GM12864 (cell line): Measurements from ENCODE around the gene POC1B.
A peak's percentile ranks its signal among the peaks of the same experiment; 100 is the strongest.

Experiments used
- DNase-seq: peaks from one replicate; pipeline ENCODE4 v3.0.0-alpha.2; 2011; ENCODE audit warnings: low read depth
- H3K4me3 ChIP-seq: 2 replicates; pipeline ENCODE4 v1.5.1; 2011; ENCODE audit warnings: mild to moderate bottlenecking, low read depth, low read length, control low read depth
- TF ChIP-seq, protein P1 (sequence below): IDR thresholded peaks from 2 replicates; pipeline ENCODE4 v1.5.1; 2011; ENCODE audit warnings: low read depth, mild to moderate bottlenecking, moderate library complexity, low read length, control low read depth, inconsistent platforms; ENCODE audit errors: missing control alignments

Gene POC1B

DNA sequence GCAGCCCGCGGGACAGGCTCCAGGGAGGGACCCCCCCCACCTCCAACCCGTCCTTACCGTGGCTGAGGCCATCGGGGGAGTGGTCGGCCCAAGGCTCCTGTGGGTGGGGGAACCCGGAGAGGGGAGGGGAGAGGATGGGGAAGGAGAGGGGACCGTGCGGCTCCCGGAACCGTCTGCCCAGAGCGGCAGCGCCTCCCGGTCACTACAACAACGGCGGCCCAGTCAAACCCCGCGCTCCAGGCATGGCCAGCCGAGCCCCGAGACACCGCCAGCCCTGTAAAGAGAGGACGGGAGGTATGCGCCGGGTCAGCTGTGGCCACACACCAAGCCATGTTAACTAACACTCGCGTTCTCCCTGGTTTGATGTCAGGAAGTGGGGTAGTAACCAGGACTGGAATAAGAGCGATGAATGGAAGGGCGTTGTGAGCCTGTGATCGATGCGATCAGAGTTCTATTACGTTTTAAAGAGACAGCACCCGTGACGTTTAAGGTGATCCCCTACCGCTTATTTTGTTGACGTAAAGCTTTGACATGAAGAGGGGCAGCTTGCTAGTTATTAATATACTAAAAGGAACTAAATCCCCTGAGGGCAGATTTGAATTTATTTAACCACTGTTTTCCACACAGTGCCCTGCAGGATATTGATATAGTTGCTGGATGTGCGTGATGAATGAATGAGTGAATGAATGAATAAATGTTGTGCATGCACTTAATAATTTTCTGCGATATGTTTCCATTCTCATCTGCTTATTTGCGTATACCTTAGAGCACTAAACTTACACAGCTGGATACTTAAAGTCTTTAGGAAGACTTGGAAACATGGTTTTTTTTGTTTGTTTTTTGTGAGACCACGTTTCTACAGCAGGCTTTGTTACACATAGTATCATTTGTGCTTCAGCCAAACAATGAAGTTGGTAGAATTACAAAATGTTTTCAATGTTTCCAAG lies at the start of gene POC1B:
Gene POC1B, minus strand, starts transcription at position 224 of the 947 bp plus-strand sequence. Its CDS starts 152 bp downstream, at position 72.
- peak; percentile 43 for DNase-seq
- TF ChIP-seq, protein P1, sequence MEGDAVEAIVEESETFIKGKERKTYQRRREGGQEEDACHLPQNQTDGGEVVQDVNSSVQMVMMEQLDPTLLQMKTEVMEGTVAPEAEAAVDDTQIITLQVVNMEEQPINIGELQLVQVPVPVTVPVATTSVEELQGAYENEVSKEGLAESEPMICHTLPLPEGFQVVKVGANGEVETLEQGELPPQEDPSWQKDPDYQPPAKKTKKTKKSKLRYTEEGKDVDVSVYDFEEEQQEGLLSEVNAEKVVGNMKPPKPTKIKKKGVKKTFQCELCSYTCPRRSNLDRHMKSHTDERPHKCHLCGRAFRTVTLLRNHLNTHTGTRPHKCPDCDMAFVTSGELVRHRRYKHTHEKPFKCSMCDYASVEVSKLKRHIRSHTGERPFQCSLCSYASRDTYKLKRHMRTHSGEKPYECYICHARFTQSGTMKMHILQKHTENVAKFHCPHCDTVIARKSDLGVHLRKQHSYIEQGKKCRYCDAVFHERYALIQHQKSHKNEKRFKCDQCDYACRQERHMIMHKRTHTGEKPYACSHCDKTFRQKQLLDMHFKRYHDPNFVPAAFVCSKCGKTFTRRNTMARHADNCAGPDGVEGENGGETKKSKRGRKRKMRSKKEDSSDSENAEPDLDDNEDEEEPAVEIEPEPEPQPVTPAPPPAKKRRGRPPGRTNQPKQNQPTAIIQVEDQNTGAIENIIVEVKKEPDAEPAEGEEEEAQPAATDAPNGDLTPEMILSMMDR = no peak
- H3K4me3 ChIP-seq = peak within 1 kb of the TSS; percentile 99

DNA sequence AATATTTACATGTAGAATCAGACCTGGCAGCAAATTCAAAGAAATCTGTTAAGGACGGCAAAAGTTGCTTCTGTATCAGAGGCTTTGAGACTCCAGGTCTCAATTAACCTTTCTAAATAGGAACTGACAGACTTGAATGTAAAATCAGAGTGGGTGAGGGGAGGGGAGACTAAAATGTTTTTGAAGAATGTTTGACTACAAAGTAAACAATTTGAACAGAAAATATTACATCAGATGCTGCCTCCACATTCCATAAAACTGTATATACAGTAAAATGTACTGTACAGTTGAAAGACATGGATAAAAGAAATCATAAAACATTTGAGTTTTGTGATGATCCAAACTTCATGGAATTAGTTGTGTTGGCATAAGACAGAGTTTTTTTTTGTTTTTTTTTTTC lies 49.5 kb upstream of the POC1B start:
- no peak overlapping the region for H3K4me3 ChIP-seq
- no peak for DNase-seq
- TF ChIP-seq, protein P1 = no peak

DNA sequence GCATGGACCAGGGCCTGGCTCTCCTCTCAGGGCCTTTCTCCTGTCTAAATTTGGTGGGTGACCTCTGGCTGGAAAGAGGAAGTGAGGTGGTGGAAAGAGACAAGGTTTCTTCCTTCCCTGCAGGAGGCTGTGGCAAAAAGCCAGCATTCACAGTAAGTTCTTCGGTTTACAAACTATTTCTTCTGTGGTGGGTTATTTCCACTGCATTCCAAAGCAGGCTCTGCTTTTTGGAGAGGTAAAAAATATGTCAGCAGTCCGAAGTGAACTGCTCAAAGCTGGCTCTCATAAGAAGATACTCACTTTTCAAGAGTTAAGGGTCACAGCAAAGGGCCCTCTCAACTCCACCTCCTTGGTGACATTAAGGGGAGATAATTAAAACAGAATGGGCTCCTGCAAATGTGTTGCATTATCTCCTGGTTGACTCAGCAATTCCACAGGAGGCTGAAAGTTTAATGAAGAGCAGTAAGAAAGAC lies 48.9 kb upstream of the POC1B start:
- no peak overlapping the region for H3K4me3 ChIP-seq
- TF ChIP-seq, protein P1 = no peak
- no peak for DNase-seq

DNA sequence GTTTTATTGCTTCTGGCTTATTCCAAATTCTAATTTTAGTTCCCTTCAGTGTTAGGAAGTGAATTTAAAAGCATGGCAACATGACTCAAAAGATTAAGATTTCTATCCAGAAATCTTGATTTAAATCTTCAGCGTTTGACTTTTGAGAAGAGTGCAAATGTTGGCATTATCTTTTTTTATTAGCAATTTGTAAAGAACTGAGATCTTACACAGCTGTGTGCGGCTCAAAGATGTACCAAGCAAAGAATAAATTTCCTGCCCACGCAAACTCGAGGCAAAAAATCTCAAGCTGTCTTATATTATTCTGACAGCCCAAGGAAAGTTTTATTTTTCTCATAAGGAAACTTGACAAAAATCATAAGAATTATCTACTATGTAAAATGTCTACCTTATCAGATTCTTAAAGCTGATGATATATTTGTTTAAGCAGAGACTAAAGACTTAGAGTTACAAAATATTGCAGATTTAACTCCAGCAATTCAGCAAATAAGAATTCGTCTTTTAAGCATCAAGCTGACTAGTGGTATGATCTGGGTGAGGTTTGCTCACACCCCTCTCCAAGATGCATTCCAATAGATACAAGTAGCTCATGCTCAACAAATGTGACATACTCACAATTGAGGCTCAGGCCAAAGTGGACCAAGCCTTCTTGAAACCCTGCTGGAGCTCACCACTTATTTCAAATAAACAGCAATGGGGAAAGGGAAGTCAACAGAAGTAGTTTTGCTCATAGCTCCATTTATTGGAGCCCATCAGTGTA lies 47.4 kb upstream of the POC1B start:
- TF ChIP-seq, protein P1 = no peak
- H3K4me3 ChIP-seq = no peak overlapping the region
- no peak for DNase-seq

DNA sequence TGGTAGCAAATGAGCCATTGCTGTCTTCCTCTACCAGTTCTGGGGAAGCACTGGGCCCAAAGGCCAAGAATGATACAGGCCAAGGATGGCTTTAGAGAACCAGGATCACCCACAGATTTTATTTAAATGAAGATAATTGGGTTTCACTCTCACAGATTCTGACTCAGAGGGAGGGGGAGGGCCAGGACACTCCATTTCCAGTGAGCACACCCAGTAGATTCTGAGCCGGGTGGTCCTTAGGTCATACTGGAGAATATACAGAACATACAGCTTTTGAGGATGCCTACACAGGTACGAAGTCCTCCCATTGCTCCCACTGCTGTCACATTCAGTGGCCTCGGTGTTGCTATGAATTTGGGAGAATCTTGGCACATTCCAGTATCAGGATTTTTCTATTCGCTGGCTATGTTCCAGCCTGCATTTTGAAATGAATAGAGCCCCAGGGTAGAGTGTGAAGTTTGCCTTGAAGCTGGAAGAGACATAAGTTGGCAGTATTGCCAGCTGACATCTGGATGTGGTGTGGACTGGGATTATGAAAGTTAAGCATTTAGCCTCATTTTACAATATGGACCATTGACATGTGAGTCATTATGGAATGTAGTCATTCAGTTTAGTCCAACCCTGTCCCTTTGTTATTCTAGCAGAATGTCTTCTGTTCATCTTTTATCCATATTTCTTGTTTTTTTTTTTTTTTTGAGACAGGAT lies 45.8 kb upstream of the POC1B start:
- no peak for DNase-seq
- H3K4me3 ChIP-seq = no peak overlapping the region
- TF ChIP-seq, protein P1 = no peak

DNA sequence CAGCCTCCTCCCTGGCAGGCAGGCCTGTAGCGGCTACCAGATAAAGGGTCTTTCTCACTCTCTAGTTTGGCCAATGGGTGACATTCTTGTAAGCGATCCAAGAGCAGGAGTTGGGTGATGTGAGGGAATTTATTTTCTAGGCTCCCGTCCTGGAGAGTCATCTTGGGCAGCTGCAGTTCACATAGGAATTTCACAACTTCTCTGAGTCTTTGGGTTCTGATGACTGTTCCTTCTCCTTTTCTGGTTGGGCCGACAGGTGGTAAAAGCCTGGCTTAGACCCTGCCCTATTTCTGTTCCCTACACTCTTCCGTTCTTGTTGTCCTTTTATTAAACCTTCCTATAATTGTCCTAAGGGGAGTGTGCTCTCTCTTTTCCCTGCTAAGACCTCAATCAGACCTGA lies 42.6 kb upstream of the POC1B start:
- TF ChIP-seq, protein P1 = no peak
- H3K4me3 ChIP-seq = no peak overlapping the region
- no peak for DNase-seq
